KG1 (cell line): Measurements from ENCODE around the gene SLC6A16.
"Not testable (repeated sequence)": the region's sequence is repeated elsewhere in the genome, so short reads cannot be mapped to it uniquely, and the experiment has no call there.

Experiments used
- DNase-seq: peaks from one replicate; lab custom pipeline; 2025; lab: John Stamatoyannopoulos, UW

The SLC6A16 gene

DNA sequence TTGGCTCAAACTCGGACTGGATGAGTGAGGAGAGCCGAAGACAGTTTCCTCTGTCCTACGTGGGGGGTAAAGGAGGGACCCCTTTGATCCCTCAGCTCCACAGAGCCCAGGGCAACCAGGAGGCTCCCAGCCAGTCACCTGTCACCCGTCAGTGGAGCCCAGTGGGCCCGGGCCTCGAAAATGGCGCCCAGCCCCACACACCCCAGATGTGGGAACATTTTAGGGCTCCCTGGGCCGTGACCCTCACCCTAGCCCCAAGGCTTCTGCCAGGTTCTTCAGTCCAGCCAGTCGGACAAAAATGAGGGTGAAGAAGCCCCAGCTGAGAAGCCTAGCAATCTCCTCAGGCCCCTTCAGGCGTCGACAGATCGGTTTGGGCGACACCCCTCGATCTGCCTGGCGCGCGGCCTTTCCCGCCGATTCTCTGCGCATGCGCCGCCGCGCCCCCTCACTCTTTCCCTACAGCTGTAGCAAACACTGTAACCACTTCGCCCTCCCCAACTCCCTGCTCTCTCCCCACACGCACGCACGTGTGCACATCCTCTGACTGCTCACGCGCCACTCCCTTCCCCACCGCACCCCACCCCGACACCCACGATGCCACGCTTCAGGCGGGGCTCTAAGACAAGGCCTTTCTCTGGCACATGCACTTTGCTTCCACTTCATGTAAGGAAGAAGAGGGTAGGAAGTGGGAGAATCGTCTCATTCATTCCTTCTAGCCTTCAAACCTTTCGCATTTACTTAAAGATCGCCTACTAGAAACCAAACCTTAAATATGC lies at the start of gene SLC6A16:
Gene SLC6A16 (minus strand): TSS at position 391 of the 776 bp plus-strand sequence. CDS start 13,844 bp downstream, outside the sequence.
- no peak for DNase-seq

DNA sequence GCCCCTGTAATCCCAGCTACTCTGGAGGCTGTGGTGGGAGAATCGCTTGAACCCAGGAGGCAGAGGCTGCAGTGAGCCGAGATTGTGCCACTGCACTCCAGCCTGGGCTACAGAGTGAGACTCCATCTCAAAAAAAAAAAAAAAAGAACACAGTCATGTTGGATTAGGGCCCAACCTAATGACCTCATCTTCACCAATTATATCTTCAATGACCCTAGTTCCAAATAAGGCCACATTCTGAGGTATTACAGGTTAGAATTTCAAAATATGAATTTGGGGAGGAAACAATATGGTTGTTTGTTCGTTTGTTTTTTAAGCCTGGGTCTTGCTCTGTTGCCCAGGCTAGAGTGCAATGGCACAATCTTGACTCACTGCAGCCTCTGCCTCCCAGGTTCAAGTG lies 48.2 kb upstream of the SLC6A16 start:
- DNase-seq, result not testable (repeated sequence)

DNA sequence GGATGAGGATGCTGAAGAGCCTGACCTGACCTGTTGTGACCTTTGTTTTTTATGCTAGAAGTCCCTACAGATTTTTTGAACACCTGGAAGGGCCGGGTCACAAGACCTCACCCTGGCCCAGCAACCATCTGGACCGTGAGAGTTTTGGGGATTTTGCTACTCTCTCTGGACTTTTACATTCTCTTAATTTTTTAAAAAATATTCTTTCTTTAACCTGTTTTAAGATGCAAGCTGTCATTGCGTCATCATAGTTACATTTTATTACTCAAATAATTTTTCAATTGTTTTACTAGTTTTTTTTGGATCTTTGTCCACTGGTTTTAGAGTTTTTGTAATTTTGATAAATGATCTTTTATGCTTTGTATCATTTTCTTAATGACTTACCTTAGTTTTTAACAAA lies 46.2 kb upstream of the SLC6A16 start:
- DNase-seq, result no peak

DNA sequence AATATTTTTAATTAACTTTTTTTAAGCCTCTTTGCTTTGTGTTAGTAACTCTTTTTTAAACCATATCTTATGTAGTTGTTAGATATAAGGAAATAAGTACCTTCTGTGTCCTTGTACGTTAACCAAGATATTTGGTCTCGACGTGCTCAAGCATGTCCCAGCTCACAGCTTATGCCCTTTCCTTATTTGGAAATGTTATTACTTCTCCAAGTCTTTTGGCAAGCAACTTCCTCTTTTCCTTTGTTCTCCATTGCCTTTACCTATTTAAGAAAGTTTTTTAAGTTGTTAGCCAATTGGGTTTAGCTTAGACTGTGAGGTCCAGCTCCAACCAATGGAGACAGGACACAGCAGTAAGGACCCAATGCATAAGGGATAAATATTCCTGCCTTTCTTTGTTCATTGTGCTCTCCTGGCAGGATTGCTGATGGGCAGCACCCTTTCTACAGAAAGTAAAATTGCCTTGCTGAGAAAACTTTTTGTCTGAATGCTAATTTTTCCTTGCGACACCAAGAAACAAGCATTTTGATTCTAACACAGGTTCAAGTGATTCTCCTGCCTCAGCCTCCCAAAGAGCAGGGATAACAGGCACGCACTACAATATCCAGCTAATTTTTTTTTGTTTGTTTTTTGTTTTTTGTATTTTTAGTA lies 43.8 kb upstream of the SLC6A16 start:
- no peak for DNase-seq

DNA sequence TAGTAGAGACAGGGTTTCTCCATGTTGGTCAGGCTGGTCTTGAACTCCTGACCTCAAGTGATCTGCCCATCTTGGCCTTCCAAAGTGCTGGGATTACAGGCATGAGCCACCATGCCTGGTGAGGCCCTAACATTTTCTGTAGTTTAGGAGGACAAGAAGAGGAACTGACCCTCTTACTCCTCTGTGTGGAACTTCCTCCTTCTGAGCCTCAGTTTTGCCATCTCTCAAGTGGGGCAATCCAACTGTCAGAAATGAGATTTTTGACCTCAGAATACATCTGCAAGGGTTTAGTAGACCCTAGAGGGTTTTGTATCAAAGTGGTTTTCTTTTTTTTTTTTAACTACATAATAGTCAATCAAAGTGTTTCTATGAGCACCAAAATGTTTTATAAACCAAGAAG lies 41.1 kb upstream of the SLC6A16 start:
- DNase-seq, result no peak

DNA sequence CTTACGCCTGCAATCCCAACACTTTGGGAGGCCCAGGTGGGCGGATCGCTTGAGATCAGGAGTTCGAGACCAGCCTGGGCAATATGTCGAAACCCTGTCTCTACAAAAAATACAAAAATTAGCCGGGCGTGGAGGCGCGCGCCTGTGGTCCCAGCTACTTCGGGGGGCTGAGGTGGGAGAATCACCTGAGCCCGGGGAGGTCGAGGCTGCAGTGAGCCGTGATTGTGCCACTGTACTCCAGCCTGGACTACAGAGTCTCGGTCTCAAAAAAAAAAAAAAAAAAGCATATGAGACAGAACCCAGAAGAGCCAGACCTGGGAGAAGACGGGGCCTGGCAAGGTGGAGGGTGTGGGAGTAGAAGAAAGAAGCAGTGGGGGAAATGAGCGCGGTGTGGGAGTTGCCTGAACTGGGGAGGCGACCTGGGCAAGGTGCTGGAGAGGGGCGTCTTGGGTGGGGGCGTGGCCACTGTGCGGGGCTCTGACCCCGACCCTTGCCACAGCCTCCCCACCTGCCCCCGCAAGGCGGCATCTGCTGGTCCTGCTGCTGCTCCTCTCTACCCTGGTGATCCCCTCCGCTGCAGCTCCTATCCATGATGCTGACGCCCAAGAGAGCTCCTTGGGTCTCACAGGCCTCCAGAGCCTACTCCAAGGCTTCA lies 39.2 kb upstream of the SLC6A16 start:
- no peak for DNase-seq

DNA sequence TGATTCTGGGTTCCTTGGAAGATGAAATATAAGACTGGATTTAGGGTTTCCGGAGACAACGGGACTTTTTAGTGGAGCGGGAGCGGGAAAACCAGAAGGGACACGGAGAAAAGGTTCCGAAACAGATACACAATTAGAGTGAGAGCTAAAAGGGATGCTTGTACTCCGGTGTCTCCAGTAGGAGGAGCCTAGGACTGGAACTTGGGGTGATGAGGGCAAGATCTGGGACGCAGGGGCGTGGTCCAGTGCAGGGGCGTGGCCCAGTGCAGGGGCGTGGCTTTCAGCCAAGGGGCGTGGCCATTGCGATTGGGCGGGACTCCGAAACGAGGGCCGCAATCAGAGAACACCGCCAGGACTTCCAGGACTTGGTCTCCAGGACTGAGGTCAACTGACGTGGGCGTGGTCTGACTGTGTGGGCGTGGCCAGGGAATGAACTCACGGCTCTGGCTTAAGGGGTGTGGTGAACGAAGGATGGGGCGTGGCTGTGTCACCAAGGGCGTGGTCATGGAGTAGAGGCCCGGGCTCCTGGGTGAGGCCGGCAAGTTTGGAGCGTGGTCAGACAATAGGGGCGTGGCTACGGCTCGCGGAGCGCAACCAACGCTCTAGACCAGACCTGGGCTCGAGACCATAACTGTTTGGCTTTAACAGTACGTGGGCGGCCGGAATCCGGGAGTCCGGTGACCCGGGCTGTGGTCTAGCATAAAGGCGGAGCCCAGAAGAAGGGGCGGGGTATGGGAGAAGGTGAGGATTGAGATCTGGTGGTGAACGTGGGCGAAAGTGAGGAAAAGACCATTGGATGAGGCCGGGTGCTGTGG lies 38.5 kb upstream of the SLC6A16 start, which contains the start of gene DKKL1:
Gene DKKL1 (plus strand): TSS at position 610 of the 815 bp plus-strand sequence. CDS start 122 bp downstream, at position 732.
- DNase-seq, result no peak

DNA sequence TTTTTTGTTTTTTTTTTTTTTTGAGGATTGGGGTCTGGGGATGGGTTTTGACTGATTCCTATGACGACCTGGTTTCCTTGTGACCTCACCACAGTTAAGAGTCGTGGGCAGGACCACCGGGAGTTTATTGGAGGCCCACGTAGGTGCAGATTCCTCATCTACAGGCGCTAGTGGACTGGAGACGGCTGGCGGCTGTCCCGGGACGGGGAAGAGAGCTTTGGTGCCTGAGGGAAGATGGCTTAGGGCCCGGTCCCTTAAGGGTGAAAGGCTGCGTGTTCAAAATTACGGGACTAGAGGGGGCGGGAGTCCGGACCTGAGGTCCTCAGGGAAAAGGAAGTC lies 37.9 kb upstream of the SLC6A16 start:
- no peak for DNase-seq

DNA sequence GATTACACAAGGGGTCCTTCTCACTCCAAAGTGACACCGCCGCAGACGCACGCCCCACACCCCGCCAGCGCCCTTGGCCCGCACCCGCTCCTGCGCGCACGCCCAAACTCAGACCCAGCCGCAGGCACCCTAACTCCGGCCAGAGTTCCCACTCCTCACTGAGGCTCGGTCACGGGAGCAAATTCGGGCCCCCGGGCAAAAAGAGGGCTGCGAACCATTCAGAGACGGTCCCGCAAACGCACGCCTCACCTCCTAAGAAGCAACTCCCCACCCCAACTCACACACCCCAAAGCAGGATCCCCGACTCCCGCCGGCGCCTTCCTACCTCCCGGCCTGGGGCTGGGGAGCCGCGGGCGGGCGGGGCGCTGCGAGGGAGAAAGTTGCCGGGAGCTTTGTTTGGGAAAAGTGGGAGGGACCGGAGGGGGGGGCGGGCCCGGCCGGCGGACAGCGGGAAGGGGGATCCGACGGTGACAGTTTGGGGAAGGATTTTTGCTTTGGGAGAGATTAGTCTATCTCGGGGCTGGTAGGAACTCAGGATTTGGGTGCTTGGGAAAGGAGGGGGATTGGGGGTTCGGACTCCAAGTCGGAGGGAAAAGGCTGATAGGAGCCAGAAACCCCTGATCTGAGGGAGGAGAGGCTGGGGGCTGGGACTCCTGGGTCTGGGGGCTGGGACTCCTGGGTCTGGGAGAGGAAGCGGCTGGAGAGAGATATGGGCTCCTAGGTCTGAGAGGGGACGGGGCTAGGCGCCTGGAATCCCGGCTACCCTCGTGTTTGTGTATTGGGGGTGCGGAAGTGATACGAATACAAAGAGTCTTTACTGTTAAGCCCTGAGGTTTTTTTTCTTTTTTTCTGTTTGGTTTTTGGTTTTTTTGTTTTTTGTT lies 37.3 kb upstream of the SLC6A16 start, which contains the start of gene TEAD2:
Gene TEAD2 (minus strand): TSS at position 369 of the 881 bp plus-strand sequence. CDS start 2,341 bp downstream, outside the sequence.
- no peak for DNase-seq

DNA sequence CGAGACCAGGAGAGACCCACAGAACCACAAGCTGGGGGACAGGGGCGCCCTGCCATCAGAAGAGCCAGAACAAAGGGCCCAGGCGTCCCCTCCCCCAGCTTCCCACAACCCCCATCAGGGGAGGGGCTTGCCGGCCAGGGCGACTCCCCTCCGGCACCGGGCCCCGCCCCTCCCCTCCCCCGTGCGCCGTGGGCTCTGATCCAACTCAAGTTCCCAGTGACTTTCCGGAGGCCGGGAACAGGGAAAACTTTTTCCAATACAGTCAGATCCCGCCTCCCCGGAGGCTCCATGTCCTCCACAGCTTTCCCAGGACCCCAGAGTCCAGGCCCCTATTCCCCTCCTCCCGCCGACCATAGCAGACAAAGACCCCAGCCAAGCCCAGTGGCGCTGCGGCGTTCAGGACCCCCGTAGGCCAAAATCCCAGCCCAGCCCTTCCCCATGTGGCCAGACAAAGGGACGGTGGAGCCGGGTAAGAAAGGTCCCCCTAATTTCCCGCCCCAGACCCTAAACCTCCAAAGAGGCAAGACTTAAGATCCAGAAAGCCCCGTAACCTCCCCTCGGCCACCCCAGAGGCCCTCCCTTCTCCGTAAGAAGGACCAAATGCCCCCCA lies 36.6 kb upstream of the SLC6A16 start:
- no peak for DNase-seq

DNA sequence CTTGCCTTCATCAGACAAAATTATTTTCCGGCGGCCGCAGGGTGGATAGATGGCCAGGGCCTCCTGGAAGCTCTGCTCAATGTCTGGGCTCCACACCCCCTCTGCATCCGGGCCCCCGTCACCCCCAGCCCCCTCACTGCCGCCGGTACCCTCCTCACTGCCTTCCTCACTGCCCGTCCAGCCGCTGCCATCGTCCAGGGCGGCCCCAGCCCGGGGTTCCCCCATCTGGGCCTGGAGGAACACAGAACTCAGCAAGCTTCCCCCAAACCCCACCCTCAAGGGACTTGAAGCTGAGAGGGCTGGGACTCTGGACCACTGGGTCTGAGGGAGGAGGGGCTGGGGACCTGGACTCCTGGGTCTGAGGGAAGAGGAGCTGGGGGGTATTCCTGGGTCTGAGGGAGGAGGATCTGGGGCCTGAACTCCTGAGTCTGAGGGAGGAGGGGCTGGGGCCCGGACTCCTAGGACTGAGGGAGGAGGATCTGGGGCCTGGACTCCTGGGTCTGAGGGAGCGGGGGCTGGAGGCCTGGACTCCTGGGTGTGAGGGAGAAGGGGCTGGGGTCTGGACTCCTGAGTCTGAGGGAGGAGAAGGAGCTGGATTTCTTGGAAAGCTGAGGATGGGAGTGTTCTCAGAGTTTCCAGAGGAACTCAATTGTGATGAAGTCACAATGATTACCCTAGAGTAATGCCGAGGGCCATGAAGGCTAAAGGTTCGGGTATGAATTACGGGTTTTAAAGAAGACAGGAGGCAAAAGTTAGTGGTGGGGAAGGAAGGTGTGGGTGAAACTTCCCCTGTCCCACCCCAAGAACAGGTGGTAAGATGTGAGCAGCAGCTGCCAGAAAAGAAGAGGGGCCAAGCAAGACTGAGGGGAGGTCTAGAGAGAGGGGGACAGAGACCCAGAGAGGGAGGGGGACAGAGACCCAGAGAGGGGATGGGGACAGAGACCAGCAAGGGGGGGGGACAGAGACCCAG lies 35.1 kb upstream of the SLC6A16 start:
- no peak for DNase-seq

DNA sequence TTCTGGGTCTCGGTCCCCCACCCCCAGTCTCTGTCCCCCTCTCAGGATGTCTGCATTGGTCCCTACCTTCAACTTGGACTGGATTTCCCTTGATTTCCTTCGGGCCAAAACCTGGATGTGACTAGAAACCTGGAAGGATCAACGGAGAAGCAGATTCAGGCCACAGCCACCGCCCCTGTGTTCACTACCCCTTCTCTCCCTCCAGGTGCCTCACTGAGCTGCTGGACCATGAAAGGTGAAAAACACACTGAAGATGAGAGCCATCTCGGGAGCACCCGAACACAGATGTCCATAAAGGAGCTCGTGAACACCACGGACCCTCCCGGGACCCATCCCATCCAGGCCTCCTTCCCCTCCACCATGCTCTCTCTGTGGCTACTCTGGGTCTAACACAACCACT lies 32.2 kb upstream of the SLC6A16 start:
- DNase-seq, result no peak

DNA sequence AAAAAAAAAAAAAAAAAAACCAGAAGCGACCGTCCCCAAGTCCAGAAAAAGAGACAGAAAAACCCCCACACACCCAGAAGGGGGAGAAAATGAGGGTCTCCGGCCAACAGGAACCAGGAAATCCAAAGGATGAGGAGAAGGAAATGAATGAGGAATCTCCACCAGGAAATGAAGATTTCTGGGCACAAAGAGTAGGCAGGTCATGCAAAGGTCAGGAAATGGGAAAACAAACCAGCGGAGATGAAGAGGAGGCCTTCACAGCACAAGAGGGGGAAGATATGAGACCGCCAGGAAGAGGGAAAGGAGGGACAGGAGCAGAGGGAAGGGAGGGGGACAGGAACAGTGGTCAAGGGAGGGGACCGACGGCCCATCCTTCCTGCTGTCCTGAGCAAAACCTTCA lies 31.4 kb upstream of the SLC6A16 start:
- DNase-seq, result no peak

DNA sequence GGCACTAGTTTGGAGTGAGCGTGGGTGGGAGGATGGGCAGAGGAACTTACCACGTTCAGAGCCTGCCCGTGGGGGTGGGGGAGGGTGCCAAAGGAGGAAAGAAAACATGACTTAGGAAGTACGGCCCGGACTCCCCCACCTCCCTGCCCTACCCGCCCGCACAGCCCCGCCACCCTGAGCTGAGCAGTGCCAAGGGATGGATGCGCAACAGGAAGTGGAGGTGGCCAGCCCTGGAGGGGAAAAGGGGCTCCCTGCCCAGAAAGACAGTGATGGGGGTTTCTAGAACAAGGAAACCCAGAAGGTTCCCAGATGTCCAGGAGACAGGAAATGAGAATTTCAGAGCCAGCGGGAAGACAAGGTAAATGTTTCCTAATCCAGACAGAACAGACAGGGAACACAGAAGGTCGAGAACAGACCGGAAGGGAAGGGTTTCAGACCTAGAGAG lies 30.9 kb upstream of the SLC6A16 start:
- no peak for DNase-seq

DNA sequence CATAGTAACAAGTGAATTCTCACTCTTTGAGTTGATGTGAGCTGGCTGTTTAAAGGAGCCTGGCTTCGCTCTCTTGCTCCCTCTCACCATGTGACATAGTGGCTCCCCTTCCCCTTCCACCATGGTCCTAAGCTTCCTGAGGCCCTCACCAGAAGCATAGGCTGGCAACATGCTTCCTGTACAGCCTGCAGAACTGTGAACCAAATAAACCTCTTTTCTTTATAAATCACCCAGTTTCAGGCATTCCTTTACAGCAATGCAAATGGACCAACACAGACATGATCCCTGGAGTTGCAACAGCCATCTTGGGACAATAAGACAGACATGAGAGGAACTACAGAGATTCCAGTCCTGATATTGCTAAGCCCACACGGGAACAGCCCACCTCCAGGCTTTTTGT lies 24.6 kb upstream of the SLC6A16 start:
- no peak for DNase-seq

DNA sequence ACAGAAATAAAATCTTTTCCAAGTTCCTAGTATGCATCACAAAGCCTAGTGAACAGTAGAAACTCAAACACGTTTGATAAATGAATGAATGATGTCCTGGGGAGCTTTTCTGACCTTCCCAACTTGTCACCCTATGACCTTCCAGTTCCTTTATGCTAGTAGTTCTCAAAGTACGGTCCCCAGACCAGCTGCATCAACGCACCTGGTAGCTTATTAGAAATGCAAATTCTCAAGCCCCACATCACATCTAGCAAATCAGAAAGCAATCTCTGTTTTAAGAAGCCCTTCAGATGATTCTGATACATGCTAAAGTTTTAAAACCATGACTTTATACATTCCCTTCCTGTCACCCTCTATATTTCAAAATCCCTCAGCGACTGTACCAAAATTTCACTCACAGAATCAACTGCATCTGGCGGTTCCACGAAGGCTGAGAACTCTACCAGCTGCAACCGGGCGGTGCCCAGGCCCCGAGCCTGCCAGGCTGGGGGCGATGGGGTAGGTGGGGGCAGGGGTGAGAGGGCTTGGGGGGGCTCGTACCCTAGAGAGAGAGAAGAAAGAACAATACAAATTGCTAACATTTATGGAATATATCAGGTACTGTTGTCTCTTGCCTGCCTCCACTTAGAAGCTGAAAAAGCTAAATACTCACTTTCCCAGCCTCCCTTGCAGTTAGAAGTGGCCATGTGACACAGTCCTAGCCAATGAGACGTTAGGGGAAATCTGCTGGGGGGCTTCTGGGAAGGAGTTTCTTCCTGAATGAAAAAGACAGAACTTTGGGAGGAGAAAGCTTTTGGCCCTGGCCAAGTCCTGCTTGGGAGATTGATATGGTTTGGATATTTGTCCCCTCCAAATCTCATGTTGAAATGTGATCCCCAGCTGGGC lies 23.6 kb upstream of the SLC6A16 start:
- no peak for DNase-seq

DNA sequence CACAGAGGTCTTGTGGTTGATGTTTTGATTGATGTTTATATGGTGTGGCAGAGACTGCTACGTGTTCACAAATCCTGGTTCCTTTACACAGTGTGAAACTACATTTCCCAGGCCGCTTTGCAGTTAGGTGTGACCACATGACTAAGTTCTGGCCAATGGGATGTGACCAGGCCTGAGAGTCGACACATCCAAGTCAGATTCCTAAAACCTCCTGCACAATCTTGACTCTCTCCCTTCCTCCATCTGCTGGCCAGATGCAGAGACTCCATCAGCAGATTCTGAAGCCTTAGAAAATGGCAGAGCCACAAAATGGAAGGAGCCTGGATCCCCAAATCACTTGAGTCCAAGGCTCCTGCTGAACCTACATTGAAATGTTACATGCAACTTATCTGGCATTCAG lies 22.8 kb upstream of the SLC6A16 start:
- no peak for DNase-seq

DNA sequence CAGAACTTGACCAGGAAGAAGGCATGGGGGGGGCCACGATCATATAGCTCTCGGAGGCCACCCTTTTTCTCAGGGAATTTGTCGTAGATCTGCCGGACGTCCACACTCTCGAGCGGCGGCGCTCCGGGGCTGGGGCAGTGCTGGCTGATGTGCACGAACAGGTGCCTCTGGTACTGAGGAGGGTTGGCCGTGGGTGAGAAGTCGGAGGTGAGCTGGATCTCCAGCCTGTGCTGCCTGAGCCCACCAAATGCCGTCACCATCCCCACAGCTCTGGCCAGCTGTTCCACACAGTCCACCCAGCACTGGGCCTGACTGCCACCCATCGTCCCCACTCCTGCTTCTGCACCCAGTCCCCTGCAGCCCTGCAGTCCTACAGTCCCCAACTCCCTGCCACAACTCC lies 22.2 kb upstream of the SLC6A16 start:
- DNase-seq, result no peak
